Tibial artery (tissue), 4 donors: Measurements from ENCODE around the gene COL6A3.
A peak's percentile ranks its signal among the peaks of the same experiment; 100 is the strongest.

Experiments used
- DNase-seq, 2 donors: peaks; one replicate each; pipeline ENCODE4 v3.0.0-alpha.2; 2019
- H3K27ac ChIP-seq, 2 donors: fragments of 200-600 bp; sonication (generic) in 1 of 2; 1 replicate in 1 of 2; 2 replicates in 1 of 2; pipeline ENCODE4 v1.5.1; 2018 to 2019; ENCODE audit warnings: mild to moderate bottlenecking in 1 of 2
- H3K27me3 ChIP-seq, 2 donors: fragments of 200-600 bp; sonication (generic) in 1 of 2; one replicate each; pipeline versions ENCODE4 v1.5.1 to v1.6.0; 2016 to 2019
- H3K36me3 ChIP-seq, 3 donors: fragments of 200-600 bp; sonication (generic) in 2 of 3; one replicate each; pipeline ENCODE4 v1.5.1; 2016 to 2019; ENCODE audit warnings: mild to moderate bottlenecking in 2 of 3
- H3K4me1 ChIP-seq, 4 donors: fragments of 200-600 bp; sonication (generic) in 2 of 4; 1 replicate in 3 of 4; 2 replicates in 1 of 4; pipeline ENCODE4 v1.5.1; 2016 to 2019
- H3K4me3 ChIP-seq, 2 donors: fragments of 200-600 bp; sonication (generic) in 1 of 2; 1 replicate in 1 of 2; 2 replicates in 1 of 2; pipeline ENCODE4 v1.5.1; 2018 to 2019; ENCODE audit warnings: mild to moderate bottlenecking in 2 of 2
- H3K9me3 ChIP-seq, 3 donors: fragments of 200-600 bp; sonication (generic) in 1 of 3; one replicate each; pipeline ENCODE4 v1.5.1; 2016 to 2019
- intact Hi-C: fragments of 100-400 bp; cut with DNase I; formaldehyde crosslinking; loops from one replicate; pipeline ENCODE4 v1.15.0; 2023; ENCODE audit warnings: low total_unique reads
- TF ChIP-seq, protein P1 (sequence below), 2 experiments: fragments of 200-600 bp in 1 of 2; fragments of 450-650 bp in 1 of 2; IDR thresholded peaks; one replicate each; pipeline ENCODE4 v1.5.1; 2017 to 2019; ENCODE audit warnings: antibody characterized with exemption in 2 of 2, mild to moderate bottlenecking in 1 of 2, moderate library complexity in 1 of 2

The COL6A3 gene

DNA sequence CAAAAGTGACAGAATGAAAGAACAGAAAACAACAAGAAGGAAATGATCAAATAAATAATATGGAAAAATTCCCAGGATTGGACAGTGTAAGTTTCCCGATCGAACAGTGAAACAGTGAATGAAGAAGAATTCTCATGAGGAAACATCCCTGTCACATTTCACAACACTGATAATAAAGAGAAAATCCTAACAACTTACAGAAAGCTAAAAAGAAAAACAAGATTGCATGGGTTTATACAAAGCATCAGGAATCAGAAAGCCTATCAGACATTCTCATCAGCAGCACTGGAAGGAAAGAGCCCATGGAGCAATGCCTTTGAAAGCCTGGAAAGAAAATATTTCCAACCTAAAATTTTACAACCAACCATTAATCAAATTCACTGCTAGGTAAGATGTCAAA lies 9.9 kb upstream of the COL6A3 start:
- Histone ChIP-seq H3K4me1 (peaks cover 0 to 12% (median 7%) of the 10 kb centered on the region in 4 donors), H3K4me3 (no peak overlapping the region), H3K36me3 (no peaks in the 10 kb centered on the region), H3K27me3 (no peaks in the 10 kb centered on the region), H3K9me3 (no peaks in the 10 kb centered on the region), H3K27ac (no peak overlapping the region)
- DNase-seq = no peak
- TF ChIP-seq, protein P1, sequence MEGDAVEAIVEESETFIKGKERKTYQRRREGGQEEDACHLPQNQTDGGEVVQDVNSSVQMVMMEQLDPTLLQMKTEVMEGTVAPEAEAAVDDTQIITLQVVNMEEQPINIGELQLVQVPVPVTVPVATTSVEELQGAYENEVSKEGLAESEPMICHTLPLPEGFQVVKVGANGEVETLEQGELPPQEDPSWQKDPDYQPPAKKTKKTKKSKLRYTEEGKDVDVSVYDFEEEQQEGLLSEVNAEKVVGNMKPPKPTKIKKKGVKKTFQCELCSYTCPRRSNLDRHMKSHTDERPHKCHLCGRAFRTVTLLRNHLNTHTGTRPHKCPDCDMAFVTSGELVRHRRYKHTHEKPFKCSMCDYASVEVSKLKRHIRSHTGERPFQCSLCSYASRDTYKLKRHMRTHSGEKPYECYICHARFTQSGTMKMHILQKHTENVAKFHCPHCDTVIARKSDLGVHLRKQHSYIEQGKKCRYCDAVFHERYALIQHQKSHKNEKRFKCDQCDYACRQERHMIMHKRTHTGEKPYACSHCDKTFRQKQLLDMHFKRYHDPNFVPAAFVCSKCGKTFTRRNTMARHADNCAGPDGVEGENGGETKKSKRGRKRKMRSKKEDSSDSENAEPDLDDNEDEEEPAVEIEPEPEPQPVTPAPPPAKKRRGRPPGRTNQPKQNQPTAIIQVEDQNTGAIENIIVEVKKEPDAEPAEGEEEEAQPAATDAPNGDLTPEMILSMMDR (IDR thresholded peaks at IDR 0.05) = no peak
- intact Hi-C loops = loop anchor here (5.0 kb wide), 2 partner anchors 33 to 48 kb away; no protein-coding TSS in a partner anchor

DNA sequence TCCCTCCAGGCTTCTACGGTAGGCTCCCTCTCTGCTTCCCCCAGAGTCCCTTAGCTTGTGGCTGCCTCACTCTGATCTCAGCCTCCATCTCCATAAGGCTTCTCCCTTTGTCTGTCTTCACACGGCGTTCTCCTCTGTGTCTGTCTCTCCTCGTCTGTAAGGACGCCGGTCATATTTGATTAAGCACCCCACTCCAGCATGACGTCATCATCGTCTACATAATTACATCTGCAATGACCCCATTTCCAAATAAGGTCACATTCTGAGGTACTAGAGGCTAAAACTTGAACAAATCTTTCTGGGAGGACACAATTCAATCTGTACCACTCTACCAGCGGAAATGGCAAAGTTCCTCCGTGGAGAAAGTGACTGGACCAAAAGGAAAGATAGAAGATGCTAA lies 8.3 kb upstream of the COL6A3 start:
- TF ChIP-seq, protein P1 (IDR thresholded peaks at IDR 0.05) = no peak
- H3K27me3 ChIP-seq = no peaks in the 10 kb centered on the region
- H3K27ac ChIP-seq = peak overlapping the region in 1 of 2 donors; percentile 58
- no peak for DNase-seq
- H3K36me3 ChIP-seq = no peaks in the 10 kb centered on the region
- intact Hi-C loops = loop anchor here (5.0 kb wide), 2 partner anchors 35 to 50 kb away; no protein-coding TSS in a partner anchor
- H3K4me3 ChIP-seq = no peak overlapping the region
- no peaks in the 10 kb centered on the region for H3K9me3 ChIP-seq
- H3K4me1 ChIP-seq = peaks cover 0 to 12% (median 7%) of the 10 kb centered on the region in 4 donors

DNA sequence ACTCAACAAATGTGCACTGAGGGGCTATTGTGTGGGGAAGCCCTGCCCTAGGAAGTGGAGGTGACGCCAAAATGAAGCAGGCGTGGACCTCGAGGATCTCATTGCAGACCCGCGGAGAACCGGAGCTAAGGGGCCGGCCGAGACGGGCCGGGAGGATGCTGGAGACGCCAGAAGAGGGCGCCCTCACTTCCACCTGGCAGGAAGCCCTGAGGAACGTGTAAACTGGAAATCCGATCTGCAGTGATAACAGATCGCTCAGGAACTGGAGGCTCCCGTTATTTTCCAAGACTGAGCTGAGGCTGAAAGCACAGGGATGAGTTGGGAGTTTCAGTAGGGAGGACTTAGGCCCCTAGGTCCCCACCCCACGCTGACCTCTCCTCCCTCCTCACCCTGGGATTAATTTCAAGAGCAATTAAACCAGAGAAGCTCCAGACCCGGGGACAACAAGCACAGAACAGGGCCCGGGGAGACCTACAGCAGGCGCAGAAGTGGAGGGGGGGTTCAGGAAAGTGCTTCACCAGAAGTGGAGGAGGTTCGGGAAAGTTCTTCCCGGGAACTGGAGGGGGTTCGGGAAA lies 7.7 kb upstream of the COL6A3 start:
- H3K36me3 ChIP-seq = no peaks in the 10 kb centered on the region
- H3K4me3 ChIP-seq = peak overlapping the region; percentile 15 to 33
- DNase-seq = peak; percentile 79 to 89
- peaks cover 0 to 12% (median 7%) of the 10 kb centered on the region in 4 donors for H3K4me1 ChIP-seq
- H3K9me3 ChIP-seq = no peaks in the 10 kb centered on the region
- intact Hi-C loops = loop anchor here (5.0 kb wide), 2 partner anchors 36 to 51 kb away; no protein-coding TSS in a partner anchor
- peak overlapping the region; percentile 47 to 58 for H3K27ac ChIP-seq
- no peaks in the 10 kb centered on the region for H3K27me3 ChIP-seq
- TF ChIP-seq, protein P1 (IDR thresholded peaks at IDR 0.05) = peak; percentile 83 to 90

DNA sequence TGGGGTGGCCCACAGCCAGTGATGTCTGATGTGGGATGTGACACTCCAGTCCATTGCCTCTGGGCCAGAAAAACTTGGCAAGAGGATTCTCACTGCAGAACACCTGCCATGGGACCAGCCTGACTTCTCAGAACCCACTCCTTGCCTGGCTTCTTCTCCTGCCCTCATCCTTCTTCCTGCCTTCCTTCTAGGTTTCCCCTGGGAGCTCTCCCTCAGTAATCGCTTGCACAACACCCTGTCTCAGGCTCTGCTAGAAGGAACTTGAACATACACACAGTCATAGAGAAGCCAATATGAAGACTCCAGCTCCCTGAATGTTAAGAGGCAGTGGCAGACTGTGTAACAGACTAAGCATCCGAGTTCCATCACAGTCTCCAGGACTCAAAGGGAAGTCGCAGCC lies 4.3 kb upstream of the COL6A3 start:
- Histone ChIP-seq H3K9me3 (no peaks in the 10 kb centered on the region), H3K27me3 (no peaks in the 10 kb centered on the region), H3K4me3 (no peak overlapping the region), H3K36me3 (no peaks in the 10 kb centered on the region), H3K4me1 (peaks cover 0 to 18% (median 8%) of the 10 kb centered on the region in 4 donors), H3K27ac (no peak overlapping the region)
- intact Hi-C loops = loop anchor here (5.0 kb wide), 1 partner anchor 251 kb away; no protein-coding TSS in a partner anchor
- TF ChIP-seq, protein P1 (IDR thresholded peaks at IDR 0.05) = no peak
- DNase-seq = no peak

DNA sequence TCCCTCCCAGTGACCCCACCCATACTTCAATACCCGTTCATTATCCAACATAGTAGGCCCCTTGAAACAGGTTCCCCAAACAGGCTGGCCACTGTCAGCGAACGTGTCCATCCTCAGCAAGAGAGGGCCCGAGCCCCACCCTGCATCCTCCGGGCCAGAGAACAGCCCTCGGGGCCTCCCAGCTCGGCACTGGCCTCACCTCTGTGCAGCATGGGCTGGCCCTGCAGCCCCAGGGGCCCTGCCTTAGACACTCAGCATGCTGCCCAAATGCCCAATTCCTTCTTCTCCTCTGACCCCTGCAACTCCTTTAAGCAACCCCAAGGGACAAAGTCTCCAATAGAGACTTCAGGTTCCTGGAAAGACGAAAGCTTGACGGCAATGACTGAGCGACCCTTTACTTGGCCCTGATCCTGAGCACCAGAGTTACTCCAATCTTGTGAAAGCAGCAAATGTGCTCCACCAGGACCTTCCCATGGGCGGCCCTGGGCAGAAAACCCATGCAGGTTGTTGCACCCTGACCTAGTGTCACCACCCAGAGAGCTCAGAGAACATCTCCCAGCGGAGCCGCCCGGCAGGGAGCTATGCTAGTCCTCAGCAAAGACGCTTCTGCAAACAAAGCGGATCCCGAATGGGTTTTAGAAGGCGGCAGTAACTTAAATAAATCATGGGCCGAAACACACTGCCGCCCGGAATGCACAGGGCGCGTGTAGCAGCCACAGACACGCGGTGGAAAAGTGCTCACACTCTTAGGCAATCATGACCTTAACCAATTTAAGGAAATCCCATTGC lies 782 bp downstream of the COL6A3 start:
- Histone ChIP-seq H3K4me3 (peak overlapping the region; percentile 52 to 58), H3K36me3 (no peaks in the 10 kb centered on the region), H3K27me3 (no peaks in the 10 kb centered on the region), H3K4me1 (peaks cover 0 to 51% (median 13%) of the 10 kb centered on the region in 4 donors), H3K27ac (peak overlapping the region; percentile 75 to 81), H3K9me3 (no peaks in the 10 kb centered on the region)
- TF ChIP-seq, protein P1 (IDR thresholded peaks at IDR 0.05) = no peak
- DNase-seq = peak in 1 of 2 donors; percentile 82
- intact Hi-C loops = no loop called here
